Tibial nerve (tissue), 4 donors: ENCODE measurements around the gene LGALS1. TPM values are rescaled to one million over a fixed set of nuclear protein-coding genes. Genes with fewer than 3 reads are reported as not detected.

Experiments used
- DNase-seq, 2 donors: peaks; one replicate each; pipeline ENCODE4 v3.0.0-alpha.2; 2019; ENCODE audit warnings: low spot score in 2 of 2
- H3K27ac ChIP-seq, 4 donors: fragments of 200-600 bp; sonication (generic) in 3 of 4; one replicate each; pipeline ENCODE4 v1.5.1; 2017 to 2019; ENCODE audit warnings: mild to moderate bottlenecking in 1 of 4
- H3K27me3 ChIP-seq, 2 donors: fragments of 200-600 bp; sonication (generic) in 1 of 2; one replicate each; pipeline versions ENCODE4 v1.5.1 to v1.6.0; 2017 to 2019
- H3K36me3 ChIP-seq, 3 donors: fragments of 200-600 bp; sonication (generic); one replicate each; pipeline ENCODE4 v1.5.1; 2018 to 2019
- H3K4me1 ChIP-seq, 4 donors: fragments of 200-600 bp; sonication (generic) in 3 of 4; one replicate each; pipeline ENCODE4 v1.5.1; 2017 to 2019
- H3K4me3 ChIP-seq, 4 donors: fragments of 200-600 bp; sonication (generic) in 3 of 4; one replicate each; pipeline ENCODE4 v1.5.1; 2017 to 2019; ENCODE audit warnings: mild to moderate bottlenecking in 1 of 4, moderate library complexity in 1 of 4
- H3K9me3 ChIP-seq, 4 donors: fragments of 200-600 bp; sonication (generic) in 3 of 4; one replicate each; pipeline ENCODE4 v1.5.1; 2017 to 2019
- EP300 ChIP-seq, 2 donors: sonication (generic); formaldehyde crosslinking; IDR thresholded peaks; one replicate each; pipeline ENCODE4 v1.6.1; 2017; ENCODE audit warnings: antibody characterized with exemption in 2 of 2, mild to moderate bottlenecking in 1 of 2
- POLR2A ChIP-seq, 2 donors: fragments of 450-650 bp; IDR thresholded peaks; one replicate each; pipeline ENCODE4 v1.6.1; 2017; ENCODE audit warnings: antibody characterized with exemption in 2 of 2, mild to moderate bottlenecking in 2 of 2, moderate library complexity in 2 of 2
- WGBS, 2 donors: methylation state at CpG; one replicate each; pipeline ENCODE4 v1.1.5; 2018; 5-methylcytosine and 5-hydroxymethylcytosine counted together
- total RNA-seq, 4 donors: library from RNA; depleted of rRNA; stranded (reverse); fragments of >200 nt; gene quantifications; one replicate each; pipeline ENCODE4 v1.1.0, GENCODE V29; 2016
- TF ChIP-seq, protein P1 (sequence below), 5 experiments: fragments of 200-600 bp in 3 of 5; fragments of 450-650 bp in 2 of 5; sonication (generic) in 3 of 5; IDR thresholded peaks; one replicate each; pipeline ENCODE4 v1.5.1; 2016 to 2019; ENCODE audit warnings: antibody characterized with exemption in 5 of 5, mild to moderate bottlenecking in 3 of 5, moderate library complexity in 2 of 5

LGALS1 gene
- total RNA-seq, 4 donors from 2014 or later, result 1,362 to 3,592 (median 2,463) TPM

DNA sequence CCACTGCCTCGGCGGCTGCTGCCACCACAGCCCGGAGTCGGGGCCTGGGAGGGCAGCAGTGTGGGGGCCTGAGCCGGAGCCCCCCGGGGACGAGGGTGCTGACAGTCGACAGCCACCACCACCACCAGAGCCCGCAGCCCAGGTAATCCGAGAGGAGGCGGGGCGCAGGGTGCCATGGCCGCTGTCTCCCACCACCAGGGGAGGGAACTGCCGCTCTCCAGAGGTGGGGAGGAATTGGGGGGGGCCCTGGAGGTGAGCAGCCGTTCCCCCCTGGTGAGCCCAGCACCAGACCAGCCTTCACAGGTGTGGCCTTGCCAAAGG lies 34.0 kb downstream of the LGALS1 start:
- no peak overlapping the region for H3K27ac ChIP-seq
- H3K27me3 ChIP-seq, result no peaks in the 10 kb centered on the region
- no peaks in the 10 kb centered on the region for H3K9me3 ChIP-seq
- peaks cover 0 to 18% (median 0%) of the 10 kb centered on the region in 3 donors for H3K36me3 ChIP-seq
- WGBS, 2 donors, result 93 to 97% methylated on average over 3 to 15 of the region's 15 CpGs
- no peaks in the 10 kb centered on the region for H3K4me1 ChIP-seq
- TF ChIP-seq POLR2A (IDR thresholded peaks at IDR 0.05) (no peak), EP300 (IDR thresholded peaks at IDR 0.05) (no peak)
- TF ChIP-seq, protein P1, sequence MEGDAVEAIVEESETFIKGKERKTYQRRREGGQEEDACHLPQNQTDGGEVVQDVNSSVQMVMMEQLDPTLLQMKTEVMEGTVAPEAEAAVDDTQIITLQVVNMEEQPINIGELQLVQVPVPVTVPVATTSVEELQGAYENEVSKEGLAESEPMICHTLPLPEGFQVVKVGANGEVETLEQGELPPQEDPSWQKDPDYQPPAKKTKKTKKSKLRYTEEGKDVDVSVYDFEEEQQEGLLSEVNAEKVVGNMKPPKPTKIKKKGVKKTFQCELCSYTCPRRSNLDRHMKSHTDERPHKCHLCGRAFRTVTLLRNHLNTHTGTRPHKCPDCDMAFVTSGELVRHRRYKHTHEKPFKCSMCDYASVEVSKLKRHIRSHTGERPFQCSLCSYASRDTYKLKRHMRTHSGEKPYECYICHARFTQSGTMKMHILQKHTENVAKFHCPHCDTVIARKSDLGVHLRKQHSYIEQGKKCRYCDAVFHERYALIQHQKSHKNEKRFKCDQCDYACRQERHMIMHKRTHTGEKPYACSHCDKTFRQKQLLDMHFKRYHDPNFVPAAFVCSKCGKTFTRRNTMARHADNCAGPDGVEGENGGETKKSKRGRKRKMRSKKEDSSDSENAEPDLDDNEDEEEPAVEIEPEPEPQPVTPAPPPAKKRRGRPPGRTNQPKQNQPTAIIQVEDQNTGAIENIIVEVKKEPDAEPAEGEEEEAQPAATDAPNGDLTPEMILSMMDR (IDR thresholded peaks at IDR 0.05), result no peak
- no peak for DNase-seq
- H3K4me3 ChIP-seq, result no peak overlapping the region

DNA sequence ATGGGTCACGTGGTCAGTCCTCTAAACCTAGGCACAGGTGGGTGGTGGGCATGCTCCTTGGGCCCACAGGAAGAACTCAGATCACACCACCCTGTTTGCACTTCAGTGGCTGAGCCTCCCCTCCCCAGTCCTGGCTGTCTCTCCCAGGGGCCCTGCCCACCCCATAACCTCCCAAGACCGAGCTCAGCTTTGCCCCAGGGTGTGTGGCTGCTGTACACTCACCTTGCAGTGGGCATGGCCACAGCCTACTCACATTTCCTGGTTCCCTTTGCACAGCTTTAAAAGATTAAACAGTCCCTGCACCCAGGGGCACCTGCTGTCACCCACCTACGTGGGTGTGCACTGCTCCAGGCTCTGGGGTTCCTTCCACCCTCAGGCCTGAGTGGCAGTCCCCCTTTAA lies 35.2 kb downstream of the LGALS1 start:
- Histone ChIP-seq H3K27ac (no peak overlapping the region), H3K4me3 (no peak overlapping the region), H3K9me3 (no peaks in the 10 kb centered on the region), H3K36me3 (peaks cover 0 to 21% (median 0%) of the 10 kb centered on the region in 3 donors), H3K4me1 (no peaks in the 10 kb centered on the region), H3K27me3 (no peaks in the 10 kb centered on the region)
- TF ChIP-seq EP300 (IDR thresholded peaks at IDR 0.05) (no peak), POLR2A (IDR thresholded peaks at IDR 0.05) (no peak)
- TF ChIP-seq, protein P1 (IDR thresholded peaks at IDR 0.05), result no peak
- 86 to 87% methylated on average over 3 of the region's 3 CpGs for WGBS, 2 donors
- DNase-seq, result no peak

DNA sequence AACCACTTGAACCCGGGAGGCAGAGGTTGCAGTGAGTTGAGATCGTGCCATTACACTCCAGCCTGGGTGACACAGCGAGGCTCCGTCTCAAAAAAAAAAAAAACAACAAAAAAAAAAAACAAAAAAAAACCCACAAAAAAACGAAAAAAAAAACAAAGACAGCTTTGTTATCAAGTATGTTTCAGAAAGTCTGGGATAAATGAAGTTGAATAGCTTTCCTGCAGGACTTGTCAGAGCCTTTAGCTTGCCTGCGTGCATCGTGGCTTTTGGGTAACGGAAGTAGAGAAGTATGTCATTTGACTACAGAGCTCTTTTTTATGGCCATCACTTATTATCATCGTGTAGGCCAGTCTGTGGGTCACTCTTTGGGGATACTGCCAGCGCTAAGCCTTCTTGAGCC lies 36.1 kb downstream of the LGALS1 start:
- no peak for DNase-seq
- Histone ChIP-seq H3K36me3 (peaks cover 0 to 29% (median 0%) of the 10 kb centered on the region in 3 donors), H3K27ac (no peak overlapping the region), H3K9me3 (no peaks in the 10 kb centered on the region), H3K4me3 (no peak overlapping the region), H3K27me3 (no peaks in the 10 kb centered on the region), H3K4me1 (no peaks in the 10 kb centered on the region)
- no peak for TF ChIP-seq POLR2A (IDR thresholded peaks at IDR 0.05)
- TF ChIP-seq EP300 (IDR thresholded peaks at IDR 0.05), result no peak
- TF ChIP-seq, protein P1 (IDR thresholded peaks at IDR 0.05), result no peak
- 55 to 64% methylated on average over 10 of the region's 10 CpGs for WGBS, 2 donors

DNA sequence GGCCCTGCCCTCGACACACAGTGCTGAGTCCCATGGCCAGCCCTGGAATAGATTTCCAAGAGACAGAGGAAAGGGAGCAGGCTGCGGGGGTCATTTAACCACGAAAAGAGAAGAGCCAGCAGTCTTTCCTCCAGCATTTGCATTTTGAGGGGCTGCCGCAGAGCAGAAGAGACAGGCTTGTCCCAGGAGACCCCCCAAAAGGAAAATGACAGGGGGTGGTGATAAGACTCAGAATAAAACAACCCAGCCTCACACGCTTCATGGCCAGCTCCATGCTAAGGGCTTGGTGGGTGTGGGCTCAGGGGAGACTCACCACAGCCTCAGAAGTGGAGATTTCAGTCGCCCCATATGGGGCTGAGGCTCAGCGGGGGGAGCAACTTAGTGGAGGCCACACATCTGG lies 38.3 kb downstream of the LGALS1 start:
- no peak for DNase-seq
- Histone ChIP-seq H3K4me3 (no peak overlapping the region), H3K4me1 (no peaks in the 10 kb centered on the region), H3K27me3 (no peaks in the 10 kb centered on the region), H3K27ac (no peak overlapping the region), H3K36me3 (peaks cover 0 to 32% (median 0%) of the 10 kb centered on the region in 3 donors), H3K9me3 (no peaks in the 10 kb centered on the region)
- TF ChIP-seq, protein P1 (IDR thresholded peaks at IDR 0.05), result no peak
- TF ChIP-seq EP300 (IDR thresholded peaks at IDR 0.05) (no peak), POLR2A (IDR thresholded peaks at IDR 0.05) (no peak)
- WGBS, 2 donors, result 91 to 92% methylated on average over 7 of the region's 7 CpGs

DNA sequence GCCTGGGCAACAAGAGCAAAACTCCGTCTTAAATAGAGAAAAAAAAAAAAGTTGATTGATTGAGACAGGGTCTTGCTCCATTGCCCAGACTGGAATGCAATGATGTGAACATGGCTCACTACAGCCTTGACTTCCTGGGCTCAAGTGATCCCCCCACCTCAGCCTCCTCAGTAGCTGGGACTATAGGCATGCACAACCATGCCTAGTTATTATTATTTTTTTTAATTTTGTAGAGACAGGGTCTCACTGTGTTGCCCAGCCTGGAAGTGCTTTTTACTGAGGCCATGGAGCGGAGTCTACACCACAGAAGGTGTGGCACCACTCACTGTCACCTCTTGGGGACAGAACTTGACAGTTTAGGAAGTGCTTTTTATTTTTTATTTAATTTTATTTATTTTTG lies 39.2 kb downstream of the LGALS1 start:
- H3K4me3 ChIP-seq, result no peak overlapping the region
- no peaks in the 10 kb centered on the region for H3K27me3 ChIP-seq
- no peaks in the 10 kb centered on the region for H3K9me3 ChIP-seq
- 87 to 89% methylated on average over 2 of the region's 2 CpGs for WGBS, 2 donors
- TF ChIP-seq, protein P1 (IDR thresholded peaks at IDR 0.05), result no peak
- TF ChIP-seq POLR2A (IDR thresholded peaks at IDR 0.05), result no peak
- TF ChIP-seq EP300 (IDR thresholded peaks at IDR 0.05), result no peak
- peaks cover 0 to 23% (median 0%) of the 10 kb centered on the region in 3 donors for H3K36me3 ChIP-seq
- no peaks in the 10 kb centered on the region for H3K4me1 ChIP-seq
- DNase-seq, result no peak
- H3K27ac ChIP-seq, result no peak overlapping the region
